HG02981 (cell line): ENCODE data around the gene SRSF10.

Experiments used
- ATAC-seq: cut with Tn5 transposase; IDR thresholded peaks from one replicate; pipeline ENCODE4 v1.9.1; 2021; ENCODE audit warnings: mild to moderate bottlenecking, moderate library complexity; ENCODE audit not compliant: unreplicated experiment

Gene SRSF10

GRCh38 chr1:23914921-23915320 is 65.2 kb downstream of the SRSF10 start:
- ATAC-seq, result no peak
